Activated B cell treated with CpG ODN at 0.5 μM for 24 hours (primary cell): Measurements from ENCODE around the gene AOX1. TPM values are rescaled to one million over a fixed set of nuclear protein-coding genes. Genes with fewer than 3 reads are reported as not detected.

Experiments
- ATAC-seq: fragments of 200-7000 bp; cut with Tn5 transposase; one replicate; pipeline ENCODE4 v1.10.0; 2021; ENCODE audit warnings: low read depth, mild to moderate bottlenecking, moderate library complexity
- CTCF ChIA-PET: fragments of 350-600 bp; sonication (Branson Sonifier 250); formaldehyde crosslinking; loops from one replicate; lab custom pipeline; 2021; ENCODE audit warnings: antibody characterized with exemption; lab: Charles Lee
- POLR2A ChIA-PET: fragments of 350-600 bp; sonication (Branson Sonifier 250); formaldehyde crosslinking; loops from one replicate; lab custom pipeline; 2021; ENCODE audit warnings: antibody characterized with exemption; lab: Charles Lee
- DNase-seq: peaks from one replicate; pipeline ENCODE4 v3.0.0; 2022
- H3K27ac Mint-ChIP-seq: one replicate; pipeline ENCODE4 v1.8.0; 2020; ENCODE audit warnings: mixed read lengths
- H3K27me3 Mint-ChIP-seq: one replicate; pipeline ENCODE4 v1.8.0; 2021; ENCODE audit warnings: mixed read lengths
- H3K36me3 Mint-ChIP-seq: one replicate; pipeline ENCODE4 v1.8.0; 2021; ENCODE audit warnings: low read depth, mixed read lengths
- H3K4me1 Mint-ChIP-seq: one replicate; pipeline ENCODE4 v1.8.0; 2021; ENCODE audit warnings: mixed read lengths
- H3K4me3 Mint-ChIP-seq: one replicate; pipeline ENCODE4 v1.8.0; 2020; ENCODE audit warnings: mild to moderate bottlenecking, mixed read lengths
- H3K9me3 Mint-ChIP-seq: one replicate; pipeline ENCODE4 v1.8.0; 2020; ENCODE audit warnings: mixed read lengths
- CTCF ChIP-seq: fragments of 200-600 bp; IDR thresholded peaks from one replicate; pipeline ENCODE4 v1.8.0; 2022; ENCODE audit warnings: antibody characterized with exemption, mild to moderate bottlenecking
- intact Hi-C: fragments of 100-400 bp; cut with micrococcal nuclease; formaldehyde crosslinking; loops from one replicate; pipeline ENCODE4 v1.15.1; 2024
- total RNA-seq: library from RNA; stranded (reverse); gene quantifications from 2 replicates; pipeline ENCODE4 v1.2.3, GENCODE V29; 2022

The AOX1 gene
- total RNA-seq, 1 donor from 2014 or later, result 0.24 TPM

DNA sequence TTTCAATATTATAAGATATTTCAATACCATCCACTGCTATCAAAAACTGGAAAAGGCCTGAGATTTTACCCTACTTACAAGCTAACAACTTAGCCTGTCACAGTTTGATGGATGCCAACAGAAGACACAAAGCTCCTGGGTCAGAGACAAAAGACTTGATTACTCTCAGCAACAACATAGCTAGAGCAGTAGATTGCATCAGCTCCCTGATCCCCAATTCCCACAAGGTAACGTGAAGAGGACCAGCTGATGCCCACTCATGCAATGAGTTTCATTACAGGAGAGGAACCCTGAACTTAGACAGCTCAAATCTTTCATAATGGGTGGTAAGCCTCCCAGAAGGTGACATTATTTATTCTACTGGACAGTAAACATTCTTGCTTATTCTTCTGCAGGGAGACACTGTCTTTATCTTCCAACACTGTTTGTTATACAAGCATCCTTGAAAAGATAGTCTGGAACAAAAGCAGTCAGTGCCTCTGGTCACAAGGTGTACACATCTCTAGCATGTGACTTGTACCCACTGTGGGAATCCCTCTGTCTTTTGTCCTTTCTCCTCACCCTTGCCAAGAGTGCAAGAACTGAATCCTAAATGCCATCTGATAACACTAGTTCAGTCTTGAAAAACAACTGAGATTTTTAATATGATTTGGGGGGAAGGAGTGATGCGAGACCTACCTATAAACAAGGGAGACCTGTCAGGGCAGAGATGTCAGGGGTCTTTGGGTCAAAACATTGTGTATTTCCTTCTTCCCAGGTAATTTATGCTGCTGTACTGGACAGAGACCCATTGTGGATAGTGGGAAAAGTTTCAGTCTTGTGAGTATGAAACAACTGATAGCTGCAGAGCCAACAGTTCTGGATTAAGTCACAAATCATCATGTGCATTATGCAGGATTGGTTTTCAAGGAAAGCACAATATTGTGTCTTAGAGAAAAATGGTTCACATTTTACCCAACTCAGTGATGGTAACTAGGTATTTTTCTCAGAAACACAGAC lies 102.4 kb downstream of the AOX1 start:
- H3K36me3 Mint-ChIP-seq, result no peaks in the 10 kb centered on the region
- H3K4me1 Mint-ChIP-seq, result no peaks in the 10 kb centered on the region
- POLR2A ChIA-PET, result no interaction called here
- H3K27me3 Mint-ChIP-seq, result peaks cover 9% of the 10 kb centered on the region
- no peak for TF ChIP-seq CTCF
- H3K9me3 Mint-ChIP-seq, result no peaks in the 10 kb centered on the region
- CTCF ChIA-PET, result no interaction called here
- H3K27ac Mint-ChIP-seq, result no peak overlapping the region
- ATAC-seq (no peak), DNase-seq (no peak)
- H3K4me3 Mint-ChIP-seq, result no peak overlapping the region
- intact Hi-C loops, result no loop called here

- ChIA-PET CTCF (no interaction called here), POLR2A (no interaction called here)
- no peaks in the 10 kb centered on the region for H3K4me1 Mint-ChIP-seq
- intact Hi-C loops, result no loop called here
- no peak overlapping the region for H3K27ac Mint-ChIP-seq
- no peaks in the 10 kb centered on the region for H3K9me3 Mint-ChIP-seq
- peaks cover 10% of the 10 kb centered on the region for H3K27me3 Mint-ChIP-seq
- no peak overlapping the region for H3K4me3 Mint-ChIP-seq
- no peak for ATAC-seq
- TF ChIP-seq CTCF, result no peak
- DNase-seq, result no peak
- no peaks in the 10 kb centered on the region for H3K36me3 Mint-ChIP-seq
These were observed 103.3 kb downstream of the AOX1 start for GRCh38 chr2:200689115-200689514.

DNA sequence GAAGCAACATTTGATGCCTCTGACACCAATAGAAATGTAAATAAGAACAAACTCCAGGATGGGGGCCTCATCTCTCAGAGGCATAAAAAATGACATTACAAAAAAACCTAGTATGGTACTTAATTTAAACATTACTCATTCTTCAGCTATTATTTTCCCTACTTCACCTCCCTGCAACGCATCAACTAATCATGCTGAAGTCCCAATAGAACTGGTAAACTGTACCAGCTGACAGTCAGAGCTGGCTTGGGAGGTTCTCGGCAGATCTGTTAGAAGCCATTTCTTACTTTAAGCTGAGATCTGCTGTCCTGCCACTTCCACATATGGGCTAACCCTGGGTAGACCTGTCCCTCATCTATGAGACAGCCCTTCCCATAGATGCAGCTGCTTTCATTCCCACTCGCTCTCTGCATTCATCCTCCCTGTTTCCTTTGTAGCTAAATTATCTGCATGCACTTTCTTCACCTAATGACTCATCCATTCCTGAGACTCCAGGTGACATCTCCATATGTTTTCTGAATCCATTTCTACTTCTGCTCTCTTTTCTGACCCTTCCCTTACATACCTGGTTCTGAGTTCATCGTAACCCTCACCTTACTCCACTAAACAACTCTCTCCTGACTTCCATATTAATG lies 108.1 kb downstream of the AOX1 start:
- Mint-ChIP-seq H3K27me3 (peaks cover 10% of the 10 kb centered on the region), H3K36me3 (no peaks in the 10 kb centered on the region), H3K9me3 (no peaks in the 10 kb centered on the region), H3K4me1 (peaks cover under 1% of the 10 kb centered on the region), H3K4me3 (no peak overlapping the region), H3K27ac (no peak overlapping the region)
- DNase-seq, result no peak
- no peak for TF ChIP-seq CTCF
- intact Hi-C loops, result no loop called here
- ChIA-PET CTCF (no interaction called here), POLR2A (no interaction called here)
- ATAC-seq, result no peak

DNA sequence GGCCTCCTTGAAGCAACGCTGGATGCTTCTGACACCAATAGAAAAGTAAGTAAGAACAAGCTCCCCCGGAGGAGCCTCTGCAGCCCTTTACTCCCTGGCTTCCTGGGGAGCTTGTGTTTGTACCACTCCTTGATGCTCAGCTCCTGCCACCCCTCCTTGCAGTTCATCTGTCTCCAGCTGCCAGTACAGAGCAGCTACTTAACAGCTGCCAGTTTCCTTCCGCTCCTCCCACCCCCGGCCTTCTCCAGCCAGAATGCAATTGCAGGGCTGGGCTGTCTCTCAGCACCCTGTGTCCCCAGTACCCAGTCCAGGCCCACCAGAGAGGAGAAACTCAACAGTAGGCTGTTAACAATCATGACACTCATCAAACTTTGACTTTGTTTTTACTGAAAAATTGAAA lies 109.4 kb downstream of the AOX1 start:
- ChIA-PET POLR2A (no interaction called here), CTCF (no interaction called here)
- Mint-ChIP-seq H3K4me1 (peaks cover 5% of the 10 kb centered on the region), H3K27ac (no peak overlapping the region), H3K4me3 (no peak overlapping the region), H3K36me3 (no peaks in the 10 kb centered on the region), H3K9me3 (no peaks in the 10 kb centered on the region), H3K27me3 (peaks cover 9% of the 10 kb centered on the region)
- no peak for DNase-seq
- TF ChIP-seq CTCF, result no peak
- intact Hi-C loops, result no loop called here
- ATAC-seq, result peak; percentile 64

DNA sequence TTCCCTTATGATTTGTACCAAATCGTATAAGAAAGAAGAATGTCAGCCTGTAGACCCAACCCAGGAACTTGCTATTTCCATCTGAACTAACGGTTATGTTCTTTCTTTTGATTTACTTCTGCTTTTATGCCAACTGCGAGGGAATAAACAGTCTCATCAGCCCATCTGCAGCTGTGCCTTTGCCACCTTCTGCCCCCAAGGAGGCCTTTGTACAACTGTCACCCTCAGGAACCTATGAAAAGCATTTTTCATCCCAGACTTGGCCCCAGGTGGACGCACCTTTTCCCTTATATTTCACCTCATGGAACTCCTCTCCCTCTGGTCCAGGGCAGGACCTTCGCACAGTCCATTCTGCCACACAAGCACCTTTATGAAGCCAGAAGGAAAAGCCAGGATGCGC lies 109.8 kb downstream of the AOX1 start:
- POLR2A ChIA-PET, result no interaction called here
- ATAC-seq (peak; percentile 53), DNase-seq (no peak)
- Mint-ChIP-seq H3K4me1 (peaks cover 5% of the 10 kb centered on the region), H3K27me3 (peaks cover 5% of the 10 kb centered on the region), H3K27ac (no peak overlapping the region), H3K9me3 (no peaks in the 10 kb centered on the region), H3K4me3 (no peak overlapping the region), H3K36me3 (no peaks in the 10 kb centered on the region)
- CTCF ChIA-PET, result no interaction called here
- TF ChIP-seq CTCF, result no peak
- intact Hi-C loops, result no loop called here
